ENCODE results near the gene ENOSF1. TPM values are rescaled to one million over a fixed set of nuclear protein-coding genes. Genes with fewer than 3 reads are reported as not detected.

ENOSF1 gene
- total and polyA plus RNA-seq, 4 donors = 15.5 to 88.3 (median 53.2) TPM

- H3K4me3 ChIP-seq (ENCODE audit: low read length in 2 of 2) = no peak overlapping the region
- no peaks in the 10 kb centered on the region for H3K36me3 ChIP-seq (ENCODE audit: control insufficient read depth in 1 of 2, insufficient read depth in 2 of 2, low read length in 1 of 2)
- DNase-seq (no peak), ATAC-seq (ENCODE audit: low FRiP score) (no peak)
- H3K27ac ChIP-seq (ENCODE audit: low read depth in 1 of 2, low read length in 2 of 2) = no peak overlapping the region
- H3K27me3 ChIP-seq (ENCODE audit: control insufficient read depth in 1 of 2, insufficient read depth in 2 of 2, low read length in 1 of 2) = peaks cover 0 to 2% of the 10 kb centered on the region in 2 donors
- no peaks in the 10 kb centered on the region for H3K9me3 ChIP-seq (ENCODE audit: control insufficient read depth, low read length)
- H3K4me1 ChIP-seq (ENCODE audit: control insufficient read depth in 1 of 2, insufficient read depth in 2 of 2, low read length in 2 of 2) = no peaks in the 10 kb centered on the region
- intact Hi-C loops (cut with DNase I) = no loop called here
- 82 to 86% methylated on average over 10 of the region's 10 CpGs for WGBS, 2 donors
Measured at GRCh38 chr18:658947-659533, 53.4 kb downstream of the ENOSF1 start.

- H3K4me1 ChIP-seq (ENCODE audit: control insufficient read depth in 1 of 2, insufficient read depth in 2 of 2, low read length in 2 of 2) = no peaks in the 10 kb centered on the region
- peak overlapping the region; percentile 24 to 67 for H3K4me3 ChIP-seq (ENCODE audit: low read length in 2 of 2)
- peaks cover 0 to 2% of the 10 kb centered on the region in 2 donors for H3K27me3 ChIP-seq (ENCODE audit: control insufficient read depth in 1 of 2, insufficient read depth in 2 of 2, low read length in 1 of 2)
- 2 to 3% methylated on average over 60 to 72 of the region's 72 CpGs for WGBS, 2 donors
- H3K9me3 ChIP-seq (ENCODE audit: control insufficient read depth, low read length) = no peaks in the 10 kb centered on the region
- DNase-seq (peak; percentile 87 to 92), ATAC-seq (ENCODE audit: low FRiP score) (peak; percentile 91)
- intact Hi-C loops (cut with DNase I) = no loop called here
- no peak overlapping the region for H3K27ac ChIP-seq (ENCODE audit: low read depth in 1 of 2, low read length in 2 of 2)
- H3K36me3 ChIP-seq (ENCODE audit: control insufficient read depth in 1 of 2, insufficient read depth in 2 of 2, low read length in 1 of 2) = no peaks in the 10 kb centered on the region
Measured at GRCh38 chr18:658001-658946, 54.2 kb downstream of the ENOSF1 start.

DNA sequence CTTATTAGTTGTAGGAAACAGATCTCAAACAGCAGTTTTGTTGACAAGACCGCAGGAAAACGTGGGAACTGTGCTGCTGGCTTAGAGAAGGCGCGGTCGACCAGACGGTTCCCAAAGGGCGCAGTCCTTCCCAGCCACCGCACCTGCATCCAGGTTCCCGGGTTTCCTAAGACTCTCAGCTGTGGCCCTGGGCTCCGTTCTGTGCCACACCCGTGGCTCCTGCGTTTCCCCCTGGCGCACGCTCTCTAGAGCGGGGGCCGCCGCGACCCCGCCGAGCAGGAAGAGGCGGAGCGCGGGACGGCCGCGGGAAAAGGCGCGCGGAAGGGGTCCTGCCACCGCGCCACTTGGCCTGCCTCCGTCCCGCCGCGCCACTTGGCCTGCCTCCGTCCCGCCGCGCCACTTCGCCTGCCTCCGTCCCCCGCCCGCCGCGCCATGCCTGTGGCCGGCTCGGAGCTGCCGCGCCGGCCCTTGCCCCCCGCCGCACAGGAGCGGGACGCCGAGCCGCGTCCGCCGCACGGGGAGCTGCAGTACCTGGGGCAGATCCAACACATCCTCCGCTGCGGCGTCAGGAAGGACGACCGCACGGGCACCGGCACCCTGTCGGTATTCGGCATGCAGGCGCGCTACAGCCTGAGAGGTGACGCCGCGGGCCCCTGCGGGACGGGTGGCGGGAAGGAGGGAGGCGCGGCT, 55.0 kb downstream of the ENOSF1 start, which contains the start of gene TYMS:
Gene TYMS (plus strand): TSS at position 343 of the 690 bp plus-strand sequence. CDS start 90 bp downstream, at position 433.
- H3K4me1 ChIP-seq (ENCODE audit: control insufficient read depth in 1 of 2, insufficient read depth in 2 of 2, low read length in 2 of 2) = no peaks in the 10 kb centered on the region
- peaks cover 0 to 2% of the 10 kb centered on the region in 2 donors for H3K27me3 ChIP-seq (ENCODE audit: control insufficient read depth in 1 of 2, insufficient read depth in 2 of 2, low read length in 1 of 2)
- intact Hi-C loops (cut with DNase I) = no loop called here
- H3K4me3 ChIP-seq (ENCODE audit: low read length in 2 of 2) = peak within 1 kb of the TSS; percentile 24 to 67
- no peaks in the 10 kb centered on the region for H3K36me3 ChIP-seq (ENCODE audit: control insufficient read depth in 1 of 2, insufficient read depth in 2 of 2, low read length in 1 of 2)
- peak; percentile 51 to 78 for DNase-seq
- no peak within 1 kb of the TSS for H3K27ac ChIP-seq (ENCODE audit: low read depth in 1 of 2, low read length in 2 of 2)
- H3K9me3 ChIP-seq (ENCODE audit: control insufficient read depth, low read length) = no peaks in the 10 kb centered on the region
- peak; percentile 47 for ATAC-seq (ENCODE audit: low FRiP score)
- WGBS, 2 donors = 0% methylated on average over 58 to 79 of the region's 79 CpGs

GRCh38 chr18:655445-655844, 57.0 kb downstream of the ENOSF1 start:
- H3K36me3 ChIP-seq (ENCODE audit: control insufficient read depth in 1 of 2, insufficient read depth in 2 of 2, low read length in 1 of 2) = no peaks in the 10 kb centered on the region
- no peak overlapping the region for H3K27ac ChIP-seq (ENCODE audit: low read depth in 1 of 2, low read length in 2 of 2)
- DNase-seq = no peak
- H3K4me3 ChIP-seq (ENCODE audit: low read length in 2 of 2) = no peak overlapping the region
- 94% methylated on average over 6 of the region's 6 CpGs for WGBS, 2 donors
- no peaks in the 10 kb centered on the region for H3K4me1 ChIP-seq (ENCODE audit: control insufficient read depth in 1 of 2, insufficient read depth in 2 of 2, low read length in 2 of 2)
- intact Hi-C loops (cut with DNase I) = no loop called here
- ATAC-seq (ENCODE audit: low FRiP score) = no peak
- peaks cover 0 to 2% of the 10 kb centered on the region in 2 donors for H3K27me3 ChIP-seq (ENCODE audit: control insufficient read depth in 1 of 2, insufficient read depth in 2 of 2, low read length in 1 of 2)
- H3K9me3 ChIP-seq (ENCODE audit: control insufficient read depth, low read length) = no peaks in the 10 kb centered on the region

- WGBS, 2 donors = 96% methylated on average over 4 of the region's 4 CpGs
- H3K27me3 ChIP-seq (ENCODE audit: control insufficient read depth in 1 of 2, insufficient read depth in 2 of 2, low read length in 1 of 2) = peaks cover 0 to 2% of the 10 kb centered on the region in 2 donors
- intact Hi-C loops (cut with DNase I) = no loop called here
Measured at GRCh38 chr18:654601-655000, 57.8 kb downstream of the ENOSF1 start.

DNA sequence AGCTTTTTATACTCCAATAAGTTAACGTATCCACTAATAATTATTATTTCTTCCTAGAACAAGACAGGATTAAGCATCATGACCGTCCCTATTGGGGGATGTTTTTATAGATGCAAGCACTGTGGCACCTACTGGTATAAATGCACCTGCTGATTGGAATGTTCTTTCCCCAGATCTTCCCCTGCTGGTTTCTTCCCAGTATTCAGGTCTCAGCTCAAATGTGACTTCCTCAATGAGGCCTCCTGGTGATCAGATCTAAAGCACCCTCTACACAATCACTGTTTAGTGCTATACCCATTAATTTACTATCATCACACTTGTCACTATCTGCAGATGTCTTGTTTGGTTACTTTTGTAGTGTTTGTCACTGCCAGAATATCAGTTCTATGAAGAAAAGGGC, 58.9 kb downstream of the ENOSF1 start:
- no peaks in the 10 kb centered on the region for H3K9me3 ChIP-seq (ENCODE audit: control insufficient read depth, low read length)
- 97 to 98% methylated on average over 2 of the region's 2 CpGs for WGBS, 2 donors
- H3K36me3 ChIP-seq (ENCODE audit: control insufficient read depth in 1 of 2, insufficient read depth in 2 of 2, low read length in 1 of 2) = no peaks in the 10 kb centered on the region
- DNase-seq (no peak), ATAC-seq (ENCODE audit: low FRiP score) (no peak)
- H3K27me3 ChIP-seq (ENCODE audit: control insufficient read depth in 1 of 2, insufficient read depth in 2 of 2, low read length in 1 of 2) = peaks cover 0 to 2% of the 10 kb centered on the region in 2 donors
- no peak overlapping the region for H3K4me3 ChIP-seq (ENCODE audit: low read length in 2 of 2)
- H3K27ac ChIP-seq (ENCODE audit: low read depth in 1 of 2, low read length in 2 of 2) = no peak overlapping the region
- H3K4me1 ChIP-seq (ENCODE audit: control insufficient read depth in 1 of 2, insufficient read depth in 2 of 2, low read length in 2 of 2) = no peaks in the 10 kb centered on the region
- intact Hi-C loops (cut with DNase I) = no loop called here

More at GRCh38 chr18:654601-655000, 57.8 kb downstream of the ENOSF1 start:
- ATAC-seq (ENCODE audit: low FRiP score) = no peak
- Histone ChIP-seq H3K9me3 (ENCODE audit: control insufficient read depth, low read length) (no peaks in the 10 kb centered on the region), H3K27ac (ENCODE audit: low read depth in 1 of 2, low read length in 2 of 2) (no peak overlapping the region), H3K4me3 (ENCODE audit: low read length in 2 of 2) (no peak overlapping the region), H3K4me1 (ENCODE audit: control insufficient read depth in 1 of 2, insufficient read depth in 2 of 2, low read length in 2 of 2) (no peaks in the 10 kb centered on the region), H3K36me3 (ENCODE audit: control insufficient read depth in 1 of 2, insufficient read depth in 2 of 2, low read length in 1 of 2) (no peaks in the 10 kb centered on the region)
- no peak for DNase-seq

DNA sequence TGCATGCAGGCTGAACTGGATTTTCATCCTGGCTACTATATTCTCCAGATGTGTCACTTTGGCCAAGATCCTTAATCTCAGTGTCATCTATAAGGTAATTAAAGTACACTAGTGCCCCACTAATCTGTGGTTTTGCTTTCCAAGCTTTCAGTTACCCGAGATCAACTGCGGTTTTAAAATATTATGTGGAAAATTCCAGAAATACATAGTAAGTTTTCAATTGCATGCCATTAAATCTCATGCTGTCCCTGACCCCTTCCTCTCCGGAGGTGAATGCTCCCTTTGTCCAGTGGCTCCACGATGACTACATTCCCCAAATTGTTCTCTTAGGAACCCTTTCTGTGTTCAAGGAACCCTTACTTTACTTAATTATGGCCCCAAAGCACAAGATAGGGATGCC, 60.3 kb downstream of the ENOSF1 start:
- Histone ChIP-seq H3K9me3 (ENCODE audit: control insufficient read depth, low read length) (no peaks in the 10 kb centered on the region), H3K27me3 (ENCODE audit: control insufficient read depth in 1 of 2, insufficient read depth in 2 of 2, low read length in 1 of 2) (peaks cover 0 to 2% of the 10 kb centered on the region in 2 donors), H3K36me3 (ENCODE audit: control insufficient read depth in 1 of 2, insufficient read depth in 2 of 2, low read length in 1 of 2) (no peaks in the 10 kb centered on the region), H3K4me1 (ENCODE audit: control insufficient read depth in 1 of 2, insufficient read depth in 2 of 2, low read length in 2 of 2) (no peaks in the 10 kb centered on the region), H3K4me3 (ENCODE audit: low read length in 2 of 2) (no peak overlapping the region), H3K27ac (ENCODE audit: low read depth in 1 of 2, low read length in 2 of 2) (no peak overlapping the region)
- ATAC-seq (ENCODE audit: low FRiP score) = no peak
- intact Hi-C loops (cut with DNase I) = no loop called here
- no peak for DNase-seq
- 51 to 60% methylated on average over 4 of the region's 4 CpGs for WGBS, 2 donors

- Histone ChIP-seq H3K27me3 (ENCODE audit: control insufficient read depth in 1 of 2, insufficient read depth in 2 of 2, low read length in 1 of 2) (peaks cover 0 to 2% of the 10 kb centered on the region in 2 donors), H3K36me3 (ENCODE audit: control insufficient read depth in 1 of 2, insufficient read depth in 2 of 2, low read length in 1 of 2) (no peaks in the 10 kb centered on the region), H3K4me3 (ENCODE audit: low read length in 2 of 2) (no peak overlapping the region), H3K27ac (ENCODE audit: low read depth in 1 of 2, low read length in 2 of 2) (no peak overlapping the region), H3K4me1 (ENCODE audit: control insufficient read depth in 1 of 2, insufficient read depth in 2 of 2, low read length in 2 of 2) (no peaks in the 10 kb centered on the region), H3K9me3 (ENCODE audit: control insufficient read depth, low read length) (no peaks in the 10 kb centered on the region)
- intact Hi-C loops (cut with DNase I) = no loop called here
- ATAC-seq (ENCODE audit: low FRiP score) (no peak), DNase-seq (no peak)
- WGBS, 2 donors = 80 to 84% methylated on average over 6 of the region's 6 CpGs
Measured at GRCh38 chr18:650428-650858, 62.0 kb downstream of the ENOSF1 start.
